Body of pancreas (tissue), 4 donors: ENCODE data around the gene ZNF536. TPM values are rescaled to one million over a fixed set of nuclear protein-coding genes. Genes with fewer than 3 reads are reported as not detected.

Source experiments
- ATAC-seq: fragments of 150-250 bp; one replicate; pipeline ENCODE4 v1.9.1; 2016
- DNase-seq, 4 donors: peaks; one replicate each; pipeline ENCODE4 v3.0.0-alpha.2; 2019
- H3K27ac ChIP-seq, 4 donors: fragments of 200-600 bp; sonication (generic); 1 replicate in 3 of 4; 2 replicates in 1 of 4; pipeline versions ENCODE4 v1.5.1 to v1.6.1; 2016 to 2019; ENCODE audit warnings: mild to moderate bottlenecking in 1 of 4, mixed read lengths in 1 of 4, moderate library complexity in 1 of 4
- H3K27me3 ChIP-seq, 2 donors: fragments of 200-600 bp; sonication (generic); one replicate each; pipeline ENCODE4 v1.6.0; 2016; ENCODE audit warnings: mild to moderate bottlenecking in 1 of 2
- H3K36me3 ChIP-seq, 2 donors: fragments of 200-600 bp; sonication (generic); replicated peaks in 1 of 2; 2 replicates each; pipeline ENCODE4 v1.5.1; 2016; ENCODE audit warnings: low read depth in 2 of 2; ENCODE audit not compliant: insufficient read depth in 1 of 2
- H3K4me1 ChIP-seq: fragments of 200-600 bp; sonication (generic); one replicate; pipeline ENCODE4 v1.6.0; 2016
- H3K4me3 ChIP-seq, 2 donors: fragments of 200-600 bp; sonication (generic); 1 replicate in 1 of 2; 2 replicates in 1 of 2; pipeline ENCODE4 v1.5.1; 2016 to 2019
- H3K9me3 ChIP-seq, 3 donors: fragments of 200-600 bp; sonication (generic); 1 replicate in 2 of 3; 2 replicates in 1 of 3; pipeline ENCODE4 v1.5.1; 2016
- CTCF ChIP-seq, 7 experiments: fragments of 450-650 bp in 4 of 7; fragments of 200-600 bp in 3 of 7; sonication (generic) in 3 of 7; IDR thresholded peaks; one replicate each; pipeline ENCODE4 v1.5.1; 2016 to 2019; ENCODE audit warnings: antibody characterized with exemption in 7 of 7
- POLR2A ChIP-seq, 3 donors: fragments of 450-650 bp; IDR thresholded peaks; one replicate each; pipeline ENCODE4 v1.6.1; 2016; ENCODE audit warnings: antibody characterized with exemption in 3 of 3, mild to moderate bottlenecking in 2 of 3
- WGBS, 2 donors: methylation state at CpG; one replicate each; pipeline ENCODE4 v1.1.5; 2017; 5-methylcytosine and 5-hydroxymethylcytosine counted together
- intact Hi-C: fragments of 100-400 bp; cut with DNase I; formaldehyde crosslinking; loops from one replicate; pipeline ENCODE4 v1.15.1; 2023
- total RNA-seq, 2 donors: library from RNA; depleted of rRNA; stranded (reverse); fragments of >200 nt; gene quantifications; one replicate each; pipeline ENCODE4 v1.1.0, GENCODE V29; 2016

ZNF536 gene
- total RNA-seq, 2 donors from 2014 or later: not detected

DNA sequence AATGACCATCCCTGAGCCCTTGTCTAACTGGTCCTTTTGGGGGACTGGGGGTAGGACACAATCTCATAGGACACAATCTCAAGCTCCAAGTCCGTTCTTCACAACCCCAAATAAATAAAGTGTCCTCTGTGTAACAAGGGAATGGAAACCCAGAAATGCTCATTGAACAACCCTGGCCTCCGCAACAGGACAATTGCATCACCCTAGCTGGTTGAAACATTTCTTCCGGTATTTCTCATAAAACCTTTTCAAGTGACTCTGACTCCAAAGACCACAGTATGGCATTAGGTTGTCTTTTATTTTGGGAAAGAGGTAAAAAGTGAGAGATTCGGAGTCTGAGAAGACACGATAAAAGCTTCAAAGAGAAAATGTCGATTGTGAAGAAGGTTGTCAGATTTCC is 186.6 kb downstream of the ZNF536 start:
- Histone ChIP-seq H3K4me1 (no peaks in the 10 kb centered on the region), H3K27me3 (no peaks in the 10 kb centered on the region), H3K27ac (no peak overlapping the region), H3K36me3 (no peaks in the 10 kb centered on the region), H3K9me3 (no peaks in the 10 kb centered on the region), H3K4me3 (no peak overlapping the region)
- 74 to 78% methylated on average over 6 of the region's 6 CpGs for WGBS, 2 donors
- TF ChIP-seq CTCF (IDR thresholded peaks at IDR 0.05) (no peak), POLR2A (IDR thresholded peaks at IDR 0.05) (no peak)
- intact Hi-C loops: no loop called here
- no peak for ATAC-seq
- no peak for DNase-seq

DNA sequence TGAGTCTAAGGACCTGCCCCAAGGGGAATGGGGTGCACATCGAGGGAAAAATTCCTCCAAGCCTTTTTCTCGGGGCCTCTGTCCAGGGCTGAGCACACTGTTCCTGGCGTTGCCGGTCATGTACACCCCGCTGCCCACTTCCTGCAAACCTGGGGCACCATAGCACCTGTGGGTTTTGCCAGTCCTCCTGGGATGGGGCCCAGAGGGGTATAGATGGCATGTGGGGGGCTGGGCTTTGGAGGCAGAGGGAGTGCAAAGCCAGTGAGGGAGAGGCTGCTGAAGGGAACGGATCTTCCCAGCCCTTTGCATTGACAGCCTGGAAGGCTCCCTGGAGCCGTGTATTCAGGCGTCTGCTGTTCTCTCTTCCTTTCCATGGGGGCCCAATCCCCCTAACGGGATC is 187.3 kb downstream of the ZNF536 start:
- Histone ChIP-seq H3K4me3 (no peak overlapping the region), H3K27ac (no peak overlapping the region), H3K4me1 (no peaks in the 10 kb centered on the region), H3K9me3 (no peaks in the 10 kb centered on the region), H3K36me3 (no peaks in the 10 kb centered on the region), H3K27me3 (no peaks in the 10 kb centered on the region)
- no peak for TF ChIP-seq CTCF (IDR thresholded peaks at IDR 0.05)
- no peak for TF ChIP-seq POLR2A (IDR thresholded peaks at IDR 0.05)
- ATAC-seq (no peak), DNase-seq (no peak)
- intact Hi-C loops: no loop called here
- 61 to 66% methylated on average over 8 to 9 of the region's 9 CpGs for WGBS, 2 donors

- Histone ChIP-seq H3K27ac (no peak overlapping the region), H3K9me3 (no peaks in the 10 kb centered on the region), H3K4me1 (no peaks in the 10 kb centered on the region), H3K36me3 (no peaks in the 10 kb centered on the region), H3K4me3 (no peak overlapping the region), H3K27me3 (no peaks in the 10 kb centered on the region)
- TF ChIP-seq POLR2A (IDR thresholded peaks at IDR 0.05): no peak
- no peak for TF ChIP-seq CTCF (IDR thresholded peaks at IDR 0.05)
- DNase-seq: no peak
- intact Hi-C loops: no loop called here
- WGBS, 2 donors: 79 to 80% methylated on average over 8 of the region's 8 CpGs
- no peak for ATAC-seq
These were observed 190.8 kb downstream of the ZNF536 start for GRCh38 chr19:30562981-30563380.

DNA sequence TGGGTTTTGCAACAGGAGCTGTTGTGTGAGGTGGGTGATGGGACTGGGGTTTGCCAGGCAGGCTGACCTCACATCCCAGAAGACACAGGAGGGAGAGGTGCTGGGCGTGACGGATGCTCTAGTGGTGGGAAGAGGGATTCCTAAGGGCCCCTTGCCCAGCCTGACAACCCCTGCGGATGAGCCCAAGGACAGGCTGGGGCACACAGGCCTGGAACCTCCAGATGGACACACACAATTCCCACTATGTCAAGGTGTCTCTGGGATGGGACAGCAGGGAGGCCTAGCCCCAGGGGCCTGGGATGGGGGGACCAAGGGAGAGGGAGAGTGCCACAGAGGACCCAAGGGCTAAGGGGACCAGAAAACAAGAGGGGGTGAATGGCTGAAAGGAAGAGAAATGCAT is 191.5 kb downstream of the ZNF536 start:
- intact Hi-C loops: no loop called here

More for the DNA sequence above, 191.5 kb downstream of the ZNF536 start:
- H3K9me3 ChIP-seq: no peaks in the 10 kb centered on the region
- ATAC-seq (no peak), DNase-seq (no peak)
- no peaks in the 10 kb centered on the region for H3K4me1 ChIP-seq
- 58 to 78% methylated on average over 3 of the region's 3 CpGs for WGBS, 2 donors
- no peaks in the 10 kb centered on the region for H3K36me3 ChIP-seq
- no peak overlapping the region for H3K4me3 ChIP-seq
- TF ChIP-seq CTCF (IDR thresholded peaks at IDR 0.05): no peak
- TF ChIP-seq POLR2A (IDR thresholded peaks at IDR 0.05): no peak
- no peak overlapping the region for H3K27ac ChIP-seq
- no peaks in the 10 kb centered on the region for H3K27me3 ChIP-seq
